Psoas muscle (tissue), 8 donors: Measurements from ENCODE around the gene TLE1. TPM values are rescaled to one million over a fixed set of nuclear protein-coding genes. Genes with fewer than 3 reads are reported as not detected.

Experiments
- ATAC-seq, 4 donors: fragments of 200-7000 bp; cut with Tn5 transposase; one replicate each; pipeline ENCODE4 v1.9.1; 2020; ENCODE audit warnings: moderate library complexity in 3 of 4, mild to moderate bottlenecking in 2 of 4
- DNase-seq, 2 donors: peaks; one replicate each; pipeline ENCODE4 v3.0.0-alpha.2; 2020
- H3K27ac ChIP-seq: fragments of 200-600 bp; one replicate; pipeline ENCODE4 v1.8.0; 2022
- H3K27me3 ChIP-seq, 3 donors: fragments of 200-600 bp in 1 of 3; one replicate each; pipeline versions ENCODE4 v1.6.1 to v1.8.0; 2013 to 2022; ENCODE audit warnings: low read length in 2 of 3, mild to moderate bottlenecking in 2 of 3, moderate library complexity in 1 of 3; ENCODE audit not compliant: insufficient read depth in 3 of 3
- H3K36me3 ChIP-seq, 2 donors: fragments of 200-600 bp in 1 of 2; one replicate each; pipeline versions ENCODE4 v1.6.1 to v1.8.0; 2013 to 2022; ENCODE audit warnings: low read depth in 1 of 2, mild to moderate bottlenecking in 1 of 2, moderate library complexity in 1 of 2; ENCODE audit not compliant: insufficient read depth in 1 of 2
- H3K4me1 ChIP-seq: fragments of 200-600 bp; one replicate; pipeline ENCODE4 v1.8.0; 2022
- H3K4me3 ChIP-seq: fragments of 200-600 bp; one replicate; pipeline ENCODE4 v1.8.0; 2022; ENCODE audit warnings: mild to moderate bottlenecking
- H3K9me3 ChIP-seq: fragments of 200-600 bp; one replicate; pipeline ENCODE4 v1.8.0; 2022
- CTCF ChIP-seq: fragments of 200-600 bp; IDR thresholded peaks from one replicate; pipeline ENCODE4 v1.8.0; 2022; ENCODE audit warnings: antibody characterized with exemption
- WGBS, 3 donors: extraction: QIAGEN DNeasy Blood & Tissue Kit; methylation state at CpG; one replicate each; pipeline versions ENCODE4 v1.1.6 to v1.1.7; 2013; 5-methylcytosine and 5-hydroxymethylcytosine counted together
- intact Hi-C, 2 donors: fragments of 100-400 bp; cut with DNase I; formaldehyde crosslinking; loops; one replicate each; pipeline versions ENCODE4 v1.11.0 to v1.14.2; 2022
- polyA plus RNA-seq, 3 donors: library from polyadenylated mRNA; stranded (reverse); fragments of 200-250 nt; gene quantifications; one replicate each; pipeline ENCODE4 v1.2.3, GENCODE V29; 2013
- total RNA-seq, 4 donors: library from RNA; stranded (reverse); fragmentation: NEBNext Ultra II Directional in 2 of 4; extraction: Animal tissue kit (Norgen Biotek cat#: 25700) in 2 of 4; gene quantifications; one replicate each; pipeline versions ENCODE4 v1.2.1 to v1.2.4, GENCODE V29; 2021 to 2023
- donor health status: healthy with polysubstance abuse.
- donor health status: DM: no; HTN: no; CAD: no; lungs with moderate emphysema.
- donor health status: Bipolar disorder and iron deficiency.
- donor health status: healthy.
- donor health status: DM: yes; HTN: yes; CAD: no.
- donor health status: DM: no; HTN: no; CAD: no.
- donor health status: DM: no; HTN: no; CAD: no.
- donor health status: DM: yes; HTN: yes; CAD: no.

The TLE1 gene
- total and polyA plus RNA-seq, 7 donors, result 14.6 to 46.7 (median 34.9) TPM

GRCh38 chr9:81724242-81724889 is 35.0 kb upstream of the TLE1 start:
- Histone ChIP-seq H3K4me3 (no peak overlapping the region), H3K4me1 (no peaks in the 10 kb centered on the region), H3K36me3 (no peaks in the 10 kb centered on the region), H3K27me3 (no peaks in the 10 kb centered on the region), H3K27ac (no peak overlapping the region), H3K9me3 (no peaks in the 10 kb centered on the region)
- 39 to 57% (median 48%) methylated on average over 3 of the region's 3 CpGs for WGBS, 3 donors
- no peak for DNase-seq
- intact Hi-C loops, result no loop called here
- TF ChIP-seq CTCF, result no peak
- ATAC-seq, result no peak

GRCh38 chr9:81722277-81722676 is 32.9 kb upstream of the TLE1 start:
- DNase-seq (no peak), ATAC-seq (no peak)
- H3K4me3 ChIP-seq, result no peak overlapping the region
- H3K9me3 ChIP-seq, result no peaks in the 10 kb centered on the region
- WGBS, 3 donors, result 94 to 98% (median 98%) methylated on average over 3 of the region's 3 CpGs
- intact Hi-C loops, result no loop called here
- H3K27me3 ChIP-seq, result no peaks in the 10 kb centered on the region
- no peak overlapping the region for H3K27ac ChIP-seq
- TF ChIP-seq CTCF, result no peak
- H3K4me1 ChIP-seq, result no peaks in the 10 kb centered on the region
- no peaks in the 10 kb centered on the region for H3K36me3 ChIP-seq

GRCh38 chr9:81720450-81721086 is 31.2 kb upstream of the TLE1 start:
- ATAC-seq, result no peak
- WGBS, 3 donors, result 93 to 98% (median 96%) methylated on average over 9 of the region's 9 CpGs
- H3K9me3 ChIP-seq, result no peaks in the 10 kb centered on the region
- H3K36me3 ChIP-seq, result no peaks in the 10 kb centered on the region
- H3K4me1 ChIP-seq, result no peaks in the 10 kb centered on the region
- intact Hi-C loops, result no loop called here
- H3K27ac ChIP-seq, result no peak overlapping the region
- DNase-seq, result no peak
- no peak overlapping the region for H3K4me3 ChIP-seq
- H3K27me3 ChIP-seq, result no peaks in the 10 kb centered on the region
- no peak for TF ChIP-seq CTCF

- no peak overlapping the region for H3K4me3 ChIP-seq
- no peak overlapping the region for H3K27ac ChIP-seq
- no peak for TF ChIP-seq CTCF
- DNase-seq (no peak), ATAC-seq (no peak)
- no peaks in the 10 kb centered on the region for H3K9me3 ChIP-seq
- intact Hi-C loops, result no loop called here
- no peaks in the 10 kb centered on the region for H3K27me3 ChIP-seq
- 71 to 77% (median 77%) methylated on average over 4 of the region's 4 CpGs for WGBS, 3 donors
- no peaks in the 10 kb centered on the region for H3K4me1 ChIP-seq
- no peaks in the 10 kb centered on the region for H3K36me3 ChIP-seq
Measured at GRCh38 chr9:81719972-81720371, 30.6 kb upstream of the TLE1 start.

GRCh38 chr9:81718244-81718643 is 28.9 kb upstream of the TLE1 start:
- Histone ChIP-seq H3K27me3 (no peaks in the 10 kb centered on the region), H3K4me3 (no peak overlapping the region), H3K27ac (no peak overlapping the region), H3K36me3 (no peaks in the 10 kb centered on the region), H3K4me1 (no peaks in the 10 kb centered on the region), H3K9me3 (no peaks in the 10 kb centered on the region)
- ATAC-seq (no peak), DNase-seq (no peak)
- TF ChIP-seq CTCF, result no peak
- intact Hi-C loops, result no loop called here
- WGBS, 3 donors, result 76 to 83% (median 76%) methylated on average over 6 of the region's 6 CpGs
